IMR-90 (cell line): ENCODE measurements around the gene KRTAP3-1. TPM values are rescaled to one million over a fixed set of nuclear protein-coding genes. Genes with fewer than 3 reads are reported as not detected.

ENCODE experiments used
- ATAC-seq: fragments of 200-7000 bp; cut with Tn5 transposase; 2 replicates; pipeline ENCODE4 v1.9.1; 2020; ENCODE audit warnings: low read depth, mild to moderate bottlenecking, moderate library complexity
- BruUV-seq: library from RNA; stranded (reverse); fragments of 400-500 nt; replicated peaks from 2 replicates; lab custom pipeline; 2021; lab: Mats Ljungman, UMichigan
- CTCF ChIA-PET: fragments of 300-600 bp; formaldehyde crosslinking; extraction: SDS; loops from one replicate; lab custom pipeline; 2021; ENCODE audit warnings: antibody characterized with exemption; lab: Yijun Ruan, JAX
- POLR2A ChIA-PET: fragments of 300-600 bp; sonication (Branson Sonifier 250); formaldehyde crosslinking; loops from one replicate; lab custom pipeline; 2022; ENCODE audit warnings: antibody characterized with exemption; ENCODE audit not compliant: unreplicated experiment; lab: Charles Lee
- DNase-seq: peaks from one replicate; pipeline ENCODE4 v3.0.0; 2013
- H2AFZ ChIP-seq: replicated peaks from 2 replicates; pipeline ENCODE3; 2013; ENCODE audit warnings: low read length, mild to moderate bottlenecking; ENCODE audit not compliant: poor library complexity
- H2AK5ac ChIP-seq: 2 replicates; pipeline ENCODE4 v1.6.1; 2013; ENCODE audit warnings: low read depth, low read length, inconsistent platforms
- H2AK9ac ChIP-seq: replicated peaks from 2 replicates; pipeline ENCODE3; 2013; ENCODE audit warnings: mild to moderate bottlenecking, low read depth, low read length, moderate library complexity; ENCODE audit not compliant: poor library complexity
- H2BK120ac ChIP-seq: 2 replicates; pipeline ENCODE4 v1.6.1; 2013; ENCODE audit warnings: low read depth, low read length, inconsistent platforms
- H2BK15ac ChIP-seq: 3 replicates; pipeline ENCODE4 v1.6.1; 2013; ENCODE audit warnings: low read depth, low read length, inconsistent platforms
- H2BK20ac ChIP-seq: 2 replicates; pipeline ENCODE4 v1.6.1; 2013; ENCODE audit warnings: low read depth, mild to moderate bottlenecking, inconsistent platforms, low read length, moderate library complexity
- H2BK5ac ChIP-seq: 2 replicates; pipeline ENCODE4 v1.6.1; 2013; ENCODE audit warnings: mild to moderate bottlenecking, low read depth, low read length, inconsistent platforms; ENCODE audit not compliant: poor library complexity, severe bottlenecking
- H3K14ac ChIP-seq: replicated peaks from 2 replicates; pipeline ENCODE4 v1.6.1; 2013; ENCODE audit warnings: low read depth, low read length, inconsistent platforms
- H3K18ac ChIP-seq: 2 replicates; pipeline ENCODE4 v1.6.1; 2013; ENCODE audit warnings: low read depth, low read length, control low read depth
- H3K23ac ChIP-seq: 2 replicates; pipeline ENCODE4 v1.6.1; 2013; ENCODE audit warnings: low read depth, low read length, inconsistent platforms
- H3K27ac ChIP-seq: 2 replicates; pipeline ENCODE4 v1.5.1; 2013; ENCODE audit warnings: mild to moderate bottlenecking, control low read depth, low read length; ENCODE audit not compliant: insufficient read depth
- H3K27me3 ChIP-seq: 2 replicates; pipeline ENCODE4 v1.6.1; 2013; ENCODE audit warnings: low read length; ENCODE audit not compliant: control insufficient read depth, insufficient read depth
- H3K36me3 ChIP-seq: 2 replicates; pipeline ENCODE4 v1.6.1; 2013; ENCODE audit warnings: low read length, mixed read lengths; ENCODE audit not compliant: control insufficient read depth, insufficient read depth
- H3K4ac ChIP-seq: 2 replicates; pipeline ENCODE4 v1.6.1; 2013; ENCODE audit warnings: low read depth, low read length, inconsistent platforms
- H3K4me1 ChIP-seq: 2 replicates; pipeline ENCODE4 v1.6.1; 2013; ENCODE audit warnings: low read length, mixed read lengths; ENCODE audit not compliant: control insufficient read depth, insufficient read depth
- H3K4me2 ChIP-seq: 2 replicates; pipeline ENCODE4 v1.6.1; 2013; ENCODE audit warnings: low read depth, mild to moderate bottlenecking, control low read depth, low read length, moderate library complexity
- H3K4me3 ChIP-seq: 2 replicates; pipeline ENCODE4 v1.5.1; 2013; ENCODE audit warnings: low read depth, mild to moderate bottlenecking, control low read depth, low read length, moderate library complexity; ENCODE audit not compliant: insufficient read depth
- H3K56ac ChIP-seq: 2 replicates; pipeline ENCODE4 v1.6.1; 2013; ENCODE audit warnings: low read length, inconsistent platforms; ENCODE audit not compliant: insufficient read depth; ENCODE audit errors: extremely low read depth
- H3K79me1 ChIP-seq, 2 experiments: 2 replicates each; pipeline ENCODE4 v1.6.1; 2013; ENCODE audit warnings: low read length in 2 of 2, inconsistent platforms in 1 of 2, low read depth in 1 of 2
- H3K9ac ChIP-seq: 2 replicates; pipeline ENCODE4 v1.6.1; 2013; ENCODE audit warnings: low read depth, low read length, control low read depth
- H3K9me1 ChIP-seq: 2 replicates; pipeline ENCODE4 v1.6.1; 2013; ENCODE audit warnings: low read length, inconsistent platforms; ENCODE audit not compliant: insufficient read depth
- H3K9me3 ChIP-seq: 2 replicates; pipeline ENCODE4 v1.6.1; 2013; ENCODE audit warnings: low read length; ENCODE audit not compliant: control insufficient read depth, insufficient read depth
- H4K20me1 ChIP-seq: 2 replicates; pipeline ENCODE4 v1.6.1; 2013; ENCODE audit warnings: low read length, inconsistent platforms; ENCODE audit not compliant: insufficient read depth
- H4K5ac ChIP-seq: 2 replicates; pipeline ENCODE4 v1.6.1; 2013; ENCODE audit warnings: mild to moderate bottlenecking, low read depth, low read length, control low read depth
- H4K8ac ChIP-seq, 2 experiments: 2 replicates each; pipeline ENCODE4 v1.6.1; 2013; ENCODE audit warnings: low read depth in 2 of 2, low read length in 2 of 2, control low read depth in 1 of 2, inconsistent platforms in 1 of 2
- H4K91ac ChIP-seq: 2 replicates; pipeline ENCODE4 v1.6.1; 2013; ENCODE audit warnings: low read depth, low read length, inconsistent platforms; ENCODE audit not compliant: insufficient read depth
- BHLHE40 ChIP-seq: fragments of 150-350 bp; IDR thresholded peaks from 2 replicates; pipeline ENCODE4 v1.6.1; 2016; ENCODE audit warnings: mild to moderate bottlenecking, low read depth, low read length
- CEBPB ChIP-seq: IDR thresholded peaks from 2 replicates; pipeline ENCODE4 v1.6.1; 2012; ENCODE audit warnings: low read depth, low read length, improper control_type of control experiment
- CHD1 ChIP-seq: IDR thresholded peaks from 2 replicates; pipeline ENCODE4 v1.6.1; 2012; ENCODE audit warnings: low read depth, low read length, improper control_type of control experiment
- FOS ChIP-seq: fragments of 150-350 bp; IDR thresholded peaks from 2 replicates; pipeline ENCODE4 v1.6.1; 2016; ENCODE audit warnings: low read depth, low read length
- MAFK ChIP-seq: IDR thresholded peaks from 2 replicates; pipeline ENCODE4 v1.6.1; 2012; ENCODE audit warnings: low read depth, low read length, improper control_type of control experiment
- MAZ ChIP-seq: IDR thresholded peaks from 2 replicates; pipeline ENCODE4 v1.6.1; 2012; ENCODE audit warnings: low read depth, mild to moderate bottlenecking, low read length, improper control_type of control experiment, moderate library complexity, borderline replicate concordance
- MXI1 ChIP-seq: IDR thresholded peaks from 2 replicates; pipeline ENCODE4 v1.6.1; 2012; ENCODE audit warnings: low read depth, mild to moderate bottlenecking, low read length, moderate library complexity, borderline replicate concordance
- NFE2L2 ChIP-seq: fragments of 150-350 bp; IDR thresholded peaks from 2 replicates; pipeline ENCODE4 v1.6.1; 2016; ENCODE audit warnings: low read depth, mild to moderate bottlenecking, low read length
- POLR2A ChIP-seq: IDR thresholded peaks from 2 replicates; pipeline ENCODE4 v1.6.1; 2012; ENCODE audit warnings: mild to moderate bottlenecking, low read depth, low read length
- RAD21 ChIP-seq: IDR thresholded peaks from 2 replicates; pipeline ENCODE4 v1.6.1; 2012; ENCODE audit warnings: low read length, improper control_type of control experiment
- RCOR1 ChIP-seq: IDR thresholded peaks from 2 replicates; pipeline ENCODE4 v1.6.1; 2012; ENCODE audit warnings: mild to moderate bottlenecking, low read length, improper control_type of control experiment; ENCODE audit not compliant: insufficient replicate concordance
- RFX5 ChIP-seq: IDR thresholded peaks from 2 replicates; pipeline ENCODE4 v1.8.0; 2012; ENCODE audit warnings: low read depth, mild to moderate bottlenecking, low read length, moderate library complexity
- SMC3 ChIP-seq: fragments of 150-350 bp; IDR thresholded peaks from 2 replicates; pipeline ENCODE4 v1.6.1; 2016; ENCODE audit warnings: low read depth, mild to moderate bottlenecking, antibody characterized with exemption, low read length, moderate library complexity
- WGBS, 2 experiments: methylation state at CpG; one replicate each; pipeline versions ENCODE4 v1.1.5 to v1.1.7; 2013; ENCODE audit warnings: missing lambda C conversion rate in 2 of 2; ENCODE audit not compliant: insufficient read length in 1 of 2; ENCODE audit errors: extremely low coverage in 2 of 2; 5-methylcytosine and 5-hydroxymethylcytosine counted together
- dilution Hi-C: fragments of 300-500 bp; cut with HindIII; formaldehyde crosslinking; loops from one replicate; pipeline ENCODE4 v1.14.3; 2018; ENCODE audit warnings: low sequenced_read_pairs; ENCODE audit not compliant: unreplicated experiment
- in situ Hi-C: fragments of 300-500 bp; cut with MboI; formaldehyde crosslinking; loops from 3 replicates; pipeline ENCODE4 v1.14.3; 2019; ENCODE audit warnings: low sequenced_read_pairs, inconsistent platforms, mixed read lengths
- intact Hi-C: fragments of 100-400 bp; cut with micrococcal nuclease; formaldehyde crosslinking; loops from 2 replicates; pipeline ENCODE4 v1.10.0; 2022
- polyA plus RNA-seq, 3 experiments: library from polyadenylated mRNA; depleted of rRNA; stranded (reverse); fragments of >200 nt; gene quantifications; 2 replicates each; pipeline ENCODE4 v1.2.3, GENCODE V29; 2012; ENCODE audit warnings: low replicate concordance in 1 of 3
- total RNA-seq: library from RNA; depleted of rRNA; stranded (reverse); fragments of >200 nt; gene quantifications from 2 replicates; pipeline ENCODE4 v1.2.3, GENCODE V29; 2012
- TF ChIP-seq, protein P1 (sequence below): fragments of 150-350 bp; IDR thresholded peaks from 2 replicates; pipeline ENCODE4 v1.6.1; 2017; ENCODE audit warnings: mild to moderate bottlenecking, antibody characterized with exemption, low read length, low read depth
- TF ChIP-seq, protein P2 (sequence below): fragments of 150-350 bp; IDR thresholded peaks from 2 replicates; pipeline ENCODE4 v1.6.1; 2016; ENCODE audit warnings: low read depth, mild to moderate bottlenecking, low read length, moderate library complexity, borderline replicate concordance
- TF ChIP-seq, protein P3 (sequence below): conservative IDR thresholded peaks from 2 replicates; pipeline ENCODE4 v1.5.1; 2012; ENCODE audit warnings: mild to moderate bottlenecking, low read depth, low read length, improper control_type of control experiment

KRTAP3-1 gene
- total and polyA plus RNA-seq, 2 of the 4 experiments (the other 2 are of a cell fraction) = not detected

DNA sequence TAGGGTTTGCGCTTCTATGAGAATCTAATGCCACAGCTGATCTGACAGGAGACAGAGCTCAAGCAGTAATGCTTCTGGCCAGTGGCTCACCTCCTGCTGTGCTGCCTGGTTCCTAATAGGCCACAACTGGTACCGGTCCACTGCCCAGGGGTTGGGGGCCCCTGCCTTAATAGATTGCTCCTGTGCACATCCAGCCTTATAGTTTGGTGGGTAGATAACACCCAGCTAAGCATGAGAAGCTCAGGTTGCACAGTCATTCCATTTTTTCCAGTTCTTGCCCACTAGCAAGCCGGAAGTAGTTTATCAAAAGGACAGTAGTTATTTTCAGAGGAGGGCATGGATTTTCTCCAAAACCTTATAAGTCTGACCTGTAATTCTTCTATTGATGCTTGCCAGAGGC lies 10.5 kb upstream of the KRTAP3-1 start:
- Histone ChIP-seq H4K5ac (no peak overlapping the region), H3K4me1 (no peaks in the 10 kb centered on the region), H3K4me2 (no peak overlapping the region), H2AK9ac (no peak overlapping the region), H3K79me1 (no peaks in the 10 kb centered on the region), H3K36me3 (no peaks in the 10 kb centered on the region), H3K14ac (no peak overlapping the region), H3K27me3 (no peaks in the 10 kb centered on the region; the same call in 1 of the 2 replicates), H2AFZ (no peak overlapping the region), H2AK5ac (no peak overlapping the region), H3K9me3 (no peaks in the 10 kb centered on the region; the same call in 1 of the 2 replicates), H2BK15ac (no peak overlapping the region), H3K9ac (no peak overlapping the region), H3K9me1 (no peaks in the 10 kb centered on the region), H3K23ac (no peak overlapping the region), H4K91ac (no peak overlapping the region), H3K4me3 (no peak overlapping the region), H3K4ac (no peak overlapping the region), H3K27ac (no peak overlapping the region), H3K56ac (no peak overlapping the region), H3K18ac (no peak overlapping the region), H4K8ac (no peak overlapping the region), H2BK20ac (no peak overlapping the region), H2BK120ac (no peak overlapping the region), H4K20me1 (no peaks in the 10 kb centered on the region), H2BK5ac (no peak overlapping the region)
- no peak for DNase-seq
- ATAC-seq = no peak
- in situ Hi-C loops = no loop called here
- dilution Hi-C loops = no loop called here
- WGBS, 2 experiments = no CpG with 5 or more reads among the region's 3 CpGs
- TF ChIP-seq MXI1 (no peak), FOS (no peak), CEBPB (no peak), CHD1 (no peak), BHLHE40 (no peak), POLR2A (no peak), RAD21 (no peak), RCOR1 (no peak), NFE2L2 (no peak), MAZ (no peak), SMC3 (no peak), RFX5 (no peak), MAFK (no peak)
- TF ChIP-seq, protein P1, sequence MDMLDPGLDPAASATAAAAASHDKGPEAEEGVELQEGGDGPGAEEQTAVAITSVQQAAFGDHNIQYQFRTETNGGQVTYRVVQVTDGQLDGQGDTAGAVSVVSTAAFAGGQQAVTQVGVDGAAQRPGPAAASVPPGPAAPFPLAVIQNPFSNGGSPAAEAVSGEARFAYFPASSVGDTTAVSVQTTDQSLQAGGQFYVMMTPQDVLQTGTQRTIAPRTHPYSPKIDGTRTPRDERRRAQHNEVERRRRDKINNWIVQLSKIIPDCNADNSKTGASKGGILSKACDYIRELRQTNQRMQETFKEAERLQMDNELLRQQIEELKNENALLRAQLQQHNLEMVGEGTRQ = no peak
- TF ChIP-seq, protein P2, sequence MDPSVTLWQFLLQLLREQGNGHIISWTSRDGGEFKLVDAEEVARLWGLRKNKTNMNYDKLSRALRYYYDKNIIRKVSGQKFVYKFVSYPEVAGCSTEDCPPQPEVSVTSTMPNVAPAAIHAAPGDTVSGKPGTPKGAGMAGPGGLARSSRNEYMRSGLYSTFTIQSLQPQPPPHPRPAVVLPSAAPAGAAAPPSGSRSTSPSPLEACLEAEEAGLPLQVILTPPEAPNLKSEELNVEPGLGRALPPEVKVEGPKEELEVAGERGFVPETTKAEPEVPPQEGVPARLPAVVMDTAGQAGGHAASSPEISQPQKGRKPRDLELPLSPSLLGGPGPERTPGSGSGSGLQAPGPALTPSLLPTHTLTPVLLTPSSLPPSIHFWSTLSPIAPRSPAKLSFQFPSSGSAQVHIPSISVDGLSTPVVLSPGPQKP = no peak
- TF ChIP-seq, protein P3, sequence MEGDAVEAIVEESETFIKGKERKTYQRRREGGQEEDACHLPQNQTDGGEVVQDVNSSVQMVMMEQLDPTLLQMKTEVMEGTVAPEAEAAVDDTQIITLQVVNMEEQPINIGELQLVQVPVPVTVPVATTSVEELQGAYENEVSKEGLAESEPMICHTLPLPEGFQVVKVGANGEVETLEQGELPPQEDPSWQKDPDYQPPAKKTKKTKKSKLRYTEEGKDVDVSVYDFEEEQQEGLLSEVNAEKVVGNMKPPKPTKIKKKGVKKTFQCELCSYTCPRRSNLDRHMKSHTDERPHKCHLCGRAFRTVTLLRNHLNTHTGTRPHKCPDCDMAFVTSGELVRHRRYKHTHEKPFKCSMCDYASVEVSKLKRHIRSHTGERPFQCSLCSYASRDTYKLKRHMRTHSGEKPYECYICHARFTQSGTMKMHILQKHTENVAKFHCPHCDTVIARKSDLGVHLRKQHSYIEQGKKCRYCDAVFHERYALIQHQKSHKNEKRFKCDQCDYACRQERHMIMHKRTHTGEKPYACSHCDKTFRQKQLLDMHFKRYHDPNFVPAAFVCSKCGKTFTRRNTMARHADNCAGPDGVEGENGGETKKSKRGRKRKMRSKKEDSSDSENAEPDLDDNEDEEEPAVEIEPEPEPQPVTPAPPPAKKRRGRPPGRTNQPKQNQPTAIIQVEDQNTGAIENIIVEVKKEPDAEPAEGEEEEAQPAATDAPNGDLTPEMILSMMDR = no peak
- ChIA-PET POLR2A (no interaction called here), CTCF (no interaction called here)
- intact Hi-C loops = no loop called here
- no TSS peak for BruUV-seq
